ENCODE measurements around the gene MRPL52.

The MRPL52 gene

GRCh38 chr14:22861651-22862050 is 32.0 kb downstream of the MRPL52 start:
- TF ChIP-seq YY1 (IDR thresholded peaks at IDR 0.05; ENCODE audit: low read depth) (no peak), TCF12 (IDR thresholded peaks at IDR 0.05; ENCODE audit: low read depth) (no peak), TEAD4 (IDR thresholded peaks at IDR 0.05) (no peak), ZBTB7A (IDR thresholded peaks at IDR 0.05; ENCODE audit: low read depth) (no peak), CREB1 (IDR thresholded peaks at IDR 0.05; ENCODE audit: low read depth) (no peak), MAX (IDR thresholded peaks at IDR 0.05) (no peak), NFIC (IDR thresholded peaks at IDR 0.05) (no peak), FOXM1 (IDR thresholded peaks at IDR 0.05; ENCODE audit: borderline replicate concordance, low read depth) (no peak), CEBPB (IDR thresholded peaks at IDR 0.05) (no peak), RAD21 (IDR thresholded peaks at IDR 0.05; ENCODE audit: low read depth) (no peak), TAF1 (IDR thresholded peaks at IDR 0.05; ENCODE audit: low read depth) (no peak), USF1 (IDR thresholded peaks at IDR 0.05) (no peak)

GRCh38 chr14:22864979-22865378 is 35.3 kb downstream of the MRPL52 start:
- TF ChIP-seq NFIC (IDR thresholded peaks at IDR 0.05) (no peak), EGR1 (IDR thresholded peaks at IDR 0.05) (no peak), TCF12 (IDR thresholded peaks at IDR 0.05; ENCODE audit: low read depth) (no peak), FOXM1 (IDR thresholded peaks at IDR 0.05; ENCODE audit: borderline replicate concordance, low read depth) (no peak), TEAD4 (IDR thresholded peaks at IDR 0.05) (no peak), USF1 (IDR thresholded peaks at IDR 0.05) (no peak), YY1 (IDR thresholded peaks at IDR 0.05; ENCODE audit: low read depth) (no peak), CREB1 (IDR thresholded peaks at IDR 0.05; ENCODE audit: low read depth) (no peak), ZBTB7A (IDR thresholded peaks at IDR 0.05; ENCODE audit: low read depth) (no peak), REST (IDR thresholded peaks at IDR 0.05; ENCODE audit: low read depth) (no peak), MAX (IDR thresholded peaks at IDR 0.05) (no peak), RAD21 (IDR thresholded peaks at IDR 0.05; ENCODE audit: low read depth) (no peak), CEBPB (IDR thresholded peaks at IDR 0.05) (no peak)

GRCh38 chr14:22865424-22866405 is 36.0 kb downstream of the MRPL52 start:
- no peak for TF ChIP-seq TAF1 (IDR thresholded peaks at IDR 0.05; ENCODE audit: low read depth)
- TF ChIP-seq EGR1 (IDR thresholded peaks at IDR 0.05): no peak
- TF ChIP-seq TEAD4 (IDR thresholded peaks at IDR 0.05): no peak
- no peak for TF ChIP-seq NFIC (IDR thresholded peaks at IDR 0.05)
- TF ChIP-seq RAD21 (IDR thresholded peaks at IDR 0.05; ENCODE audit: low read depth): no peak
- no peak for TF ChIP-seq USF1 (IDR thresholded peaks at IDR 0.05)
- TF ChIP-seq YY1 (IDR thresholded peaks at IDR 0.05; ENCODE audit: low read depth): no peak
- TF ChIP-seq MAX (IDR thresholded peaks at IDR 0.05): no peak
- TF ChIP-seq TCF12 (IDR thresholded peaks at IDR 0.05; ENCODE audit: low read depth): no peak
- TF ChIP-seq FOXM1 (IDR thresholded peaks at IDR 0.05; ENCODE audit: borderline replicate concordance, low read depth): no peak
- TF ChIP-seq ZBTB7A (IDR thresholded peaks at IDR 0.05; ENCODE audit: low read depth): no peak
- no peak for TF ChIP-seq CREB1 (IDR thresholded peaks at IDR 0.05; ENCODE audit: low read depth)
- no peak for TF ChIP-seq EP300 (IDR thresholded peaks at IDR 0.05; ENCODE audit: borderline replicate concordance)
- TF ChIP-seq REST (IDR thresholded peaks at IDR 0.05; ENCODE audit: low read depth): no peak
- TF ChIP-seq CEBPB (IDR thresholded peaks at IDR 0.05): no peak

- TF ChIP-seq MAX (IDR thresholded peaks at IDR 0.05): no peak
- no peak for TF ChIP-seq YY1 (IDR thresholded peaks at IDR 0.05; ENCODE audit: low read depth)
- TF ChIP-seq NFIC (IDR thresholded peaks at IDR 0.05): no peak
- no peak for TF ChIP-seq CEBPB (IDR thresholded peaks at IDR 0.05)
- TF ChIP-seq EGR1 (IDR thresholded peaks at IDR 0.05): no peak
- no peak for TF ChIP-seq TCF12 (IDR thresholded peaks at IDR 0.05; ENCODE audit: low read depth)
- no peak for TF ChIP-seq ZBTB7A (IDR thresholded peaks at IDR 0.05; ENCODE audit: low read depth)
- no peak for TF ChIP-seq RAD21 (IDR thresholded peaks at IDR 0.05; ENCODE audit: low read depth)
- TF ChIP-seq CREB1 (IDR thresholded peaks at IDR 0.05; ENCODE audit: low read depth): no peak
- no peak for TF ChIP-seq TEAD4 (IDR thresholded peaks at IDR 0.05)
- no peak for TF ChIP-seq USF1 (IDR thresholded peaks at IDR 0.05)
- no peak for TF ChIP-seq REST (IDR thresholded peaks at IDR 0.05; ENCODE audit: low read depth)
- TF ChIP-seq TAF1 (IDR thresholded peaks at IDR 0.05; ENCODE audit: low read depth): no peak
- TF ChIP-seq FOXM1 (IDR thresholded peaks at IDR 0.05; ENCODE audit: borderline replicate concordance, low read depth): no peak
- no peak for TF ChIP-seq EP300 (IDR thresholded peaks at IDR 0.05; ENCODE audit: borderline replicate concordance)
Observed at GRCh38 chr14:22866874-22867273, 37.2 kb downstream of the MRPL52 start.
